Epithelial cell of proximal tubule (primary cell): ENCODE results near the gene FAM120C. TPM values are rescaled to one million over a fixed set of nuclear protein-coding genes. Genes with fewer than 3 reads are reported as not detected.

Experiments used
- DNase-seq: peaks from one replicate; pipeline ENCODE4 v3.0.0-alpha.2; 2011; ENCODE audit warnings: low read depth
- H3K4me3 ChIP-seq: 2 replicates; pipeline ENCODE4 v1.5.1; 2011; ENCODE audit warnings: low read depth, mild to moderate bottlenecking, low read length
- total RNA-seq: library from RNA; depleted of rRNA; stranded (reverse); fragments of >200 nt; gene quantifications from 2 replicates; pipeline ENCODE4 v1.2.3, GENCODE V29; 2015
- TF ChIP-seq, protein P1 (sequence below): conservative IDR thresholded peaks from 2 replicates; pipeline ENCODE4 v1.5.1; 2012; ENCODE audit warnings: low read depth, mild to moderate bottlenecking, low read length

FAM120C gene
- total RNA-seq, 1 donor from 2014 or later: 6.2 TPM

GRCh38 chrX:54166915-54167314 lies 16.1 kb downstream of the FAM120C start:
- DNase-seq: no peak
- TF ChIP-seq, protein P1, sequence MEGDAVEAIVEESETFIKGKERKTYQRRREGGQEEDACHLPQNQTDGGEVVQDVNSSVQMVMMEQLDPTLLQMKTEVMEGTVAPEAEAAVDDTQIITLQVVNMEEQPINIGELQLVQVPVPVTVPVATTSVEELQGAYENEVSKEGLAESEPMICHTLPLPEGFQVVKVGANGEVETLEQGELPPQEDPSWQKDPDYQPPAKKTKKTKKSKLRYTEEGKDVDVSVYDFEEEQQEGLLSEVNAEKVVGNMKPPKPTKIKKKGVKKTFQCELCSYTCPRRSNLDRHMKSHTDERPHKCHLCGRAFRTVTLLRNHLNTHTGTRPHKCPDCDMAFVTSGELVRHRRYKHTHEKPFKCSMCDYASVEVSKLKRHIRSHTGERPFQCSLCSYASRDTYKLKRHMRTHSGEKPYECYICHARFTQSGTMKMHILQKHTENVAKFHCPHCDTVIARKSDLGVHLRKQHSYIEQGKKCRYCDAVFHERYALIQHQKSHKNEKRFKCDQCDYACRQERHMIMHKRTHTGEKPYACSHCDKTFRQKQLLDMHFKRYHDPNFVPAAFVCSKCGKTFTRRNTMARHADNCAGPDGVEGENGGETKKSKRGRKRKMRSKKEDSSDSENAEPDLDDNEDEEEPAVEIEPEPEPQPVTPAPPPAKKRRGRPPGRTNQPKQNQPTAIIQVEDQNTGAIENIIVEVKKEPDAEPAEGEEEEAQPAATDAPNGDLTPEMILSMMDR: no peak
- H3K4me3 ChIP-seq: no peak overlapping the region

DNA sequence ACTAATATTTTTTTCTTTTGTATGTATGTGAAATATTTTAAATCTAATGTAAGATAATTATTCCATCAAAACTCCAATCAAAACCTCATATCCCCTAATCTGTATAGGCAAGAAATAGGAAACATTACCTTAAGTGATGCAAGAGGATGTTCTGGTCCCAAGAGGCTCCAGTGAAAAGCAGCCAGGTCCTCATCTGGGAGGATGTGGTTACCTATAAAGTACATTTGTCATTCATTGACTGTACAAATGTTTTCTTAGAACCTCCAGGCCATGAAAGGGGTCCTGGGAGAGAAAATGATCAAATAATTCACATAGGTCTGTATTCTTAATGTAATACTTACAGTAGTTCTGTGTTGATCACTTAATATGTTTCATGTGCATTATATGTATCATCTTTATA lies 25.5 kb downstream of the FAM120C start:
- TF ChIP-seq, protein P1: no peak
- no peak overlapping the region for H3K4me3 ChIP-seq
- no peak for DNase-seq

DNA sequence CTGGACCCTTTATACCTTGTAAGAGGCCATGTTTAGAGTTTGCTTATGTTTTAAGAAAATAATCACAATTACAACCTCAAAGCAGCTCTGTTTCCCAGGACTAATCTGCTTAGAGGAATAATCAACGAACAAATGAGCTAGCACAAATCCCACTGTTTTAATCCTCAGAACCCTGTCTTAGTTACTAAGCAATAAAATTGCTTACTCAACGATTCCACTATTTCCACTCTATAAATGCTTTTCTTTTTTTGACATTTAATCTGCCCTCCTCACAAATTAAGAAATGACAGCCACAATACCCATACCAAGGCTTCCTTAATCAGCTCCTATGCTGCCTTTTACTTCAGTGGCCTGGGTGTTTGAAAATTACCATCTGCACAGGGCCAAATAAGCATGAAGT lies 48.8 kb downstream of the FAM120C start:
- TF ChIP-seq, protein P1: no peak
- DNase-seq: no peak
- no peak overlapping the region for H3K4me3 ChIP-seq

DNA sequence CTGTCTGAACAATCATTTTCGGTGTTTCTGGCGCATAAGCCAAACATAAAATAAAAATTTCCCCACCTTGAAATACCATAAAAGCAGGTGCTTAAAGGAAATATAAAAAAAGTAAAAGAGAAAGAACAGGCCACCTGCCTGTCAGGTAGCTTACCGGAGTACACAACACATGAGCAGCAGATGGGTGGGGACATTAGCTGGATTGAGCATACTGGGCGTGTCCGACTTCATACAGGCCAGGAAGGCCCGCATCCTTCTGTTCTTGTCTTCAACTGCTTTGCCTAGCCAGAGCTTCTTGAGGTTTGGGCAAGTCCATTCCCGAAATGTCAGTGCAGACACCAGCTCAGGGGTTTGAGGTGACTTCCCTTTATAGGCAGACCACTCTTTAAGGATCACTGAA lies 66.7 kb downstream of the FAM120C start:
- DNase-seq: no peak
- H3K4me3 ChIP-seq: no peak overlapping the region
- TF ChIP-seq, protein P1: no peak

DNA sequence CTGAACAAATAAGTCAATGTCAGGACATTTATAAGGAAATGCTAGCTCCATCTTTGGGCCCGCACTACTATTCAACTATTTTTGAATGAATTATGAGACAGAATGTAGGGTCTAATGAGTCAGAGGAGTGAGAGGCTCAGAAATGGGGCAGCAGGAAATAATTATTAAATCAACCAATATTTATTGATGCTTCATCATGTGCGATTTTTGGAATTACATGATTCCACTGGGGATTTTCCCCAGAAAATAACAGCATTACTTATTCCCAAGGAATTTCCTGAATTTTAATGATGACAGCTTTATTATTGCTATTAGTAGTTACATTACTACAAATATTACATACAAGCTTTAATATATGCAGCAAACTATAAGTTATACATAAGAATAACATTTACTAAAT lies 89.5 kb downstream of the FAM120C start:
- TF ChIP-seq, protein P1: no peak
- no peak overlapping the region for H3K4me3 ChIP-seq
- DNase-seq: no peak

- TF ChIP-seq, protein P1: no peak
- no peak for DNase-seq
Observed at GRCh38 chrX:54093159-54093558, 89.9 kb downstream of the FAM120C start.

GRCh38 chrX:54090880-54091279 lies 92.2 kb downstream of the FAM120C start:
- TF ChIP-seq, protein P1: no peak
- no peak for DNase-seq
- H3K4me3 ChIP-seq: no peak overlapping the region

More at GRCh38 chrX:54093159-54093558, 89.9 kb downstream of the FAM120C start:
- H3K4me3 ChIP-seq: no peak overlapping the region
